ENCODE measurements around the gene CMSS1.
A peak's percentile ranks its signal among the peaks of the same experiment; 100 is the strongest.

The CMSS1 gene

DNA sequence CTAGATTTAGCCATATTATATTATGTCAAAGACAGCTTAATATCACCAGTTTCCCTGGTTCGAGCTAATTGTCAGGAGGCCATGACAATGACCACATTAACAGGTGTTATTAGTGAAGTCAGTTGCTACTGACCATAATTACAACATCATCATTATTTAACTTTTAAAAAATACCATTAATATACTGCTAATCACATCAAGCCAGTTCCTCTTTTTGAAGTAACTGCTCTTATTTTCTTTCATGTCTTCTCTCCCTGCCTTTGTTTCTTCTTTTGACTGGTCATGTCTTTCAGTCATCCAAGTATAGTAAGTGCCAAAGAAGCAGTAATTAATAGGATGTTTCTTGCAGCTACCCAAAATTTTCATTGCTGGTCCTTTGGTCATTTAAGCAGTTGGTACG is 61.6 kb downstream of the CMSS1 start:
- TF ChIP-seq POLR2A (IDR thresholded peaks at IDR 0.05; ENCODE audit: low read depth, low read length) = no peak
- no peak for DNase-seq (ENCODE audit: insufficient read length, low spot score)
- peak; percentile 30 for FAIRE-seq

DNA sequence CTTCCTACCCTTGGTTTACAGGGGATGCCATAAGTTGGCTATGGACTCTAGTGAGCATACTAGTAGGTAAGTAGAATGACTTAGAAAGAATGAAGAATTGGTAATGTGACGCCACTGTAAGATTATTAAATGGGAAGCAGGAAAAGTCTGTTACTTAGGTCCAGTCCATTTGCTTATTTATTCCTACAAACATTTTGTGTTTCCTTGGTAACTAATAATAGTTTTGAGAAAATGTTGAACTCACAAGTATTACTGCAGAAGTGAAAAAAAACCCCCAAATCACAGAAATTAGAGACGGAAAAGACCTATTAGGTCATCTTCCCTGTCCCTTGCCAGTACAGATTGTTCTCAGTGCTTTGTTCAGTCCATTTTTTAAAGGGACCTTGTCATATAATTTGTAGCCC is 63.5 kb downstream of the CMSS1 start:
- FAIRE-seq = no peak
- TF ChIP-seq POLR2A (IDR thresholded peaks at IDR 0.05; ENCODE audit: low read depth, low read length) = no peak
- no peak for DNase-seq (ENCODE audit: insufficient read length, low spot score)

DNA sequence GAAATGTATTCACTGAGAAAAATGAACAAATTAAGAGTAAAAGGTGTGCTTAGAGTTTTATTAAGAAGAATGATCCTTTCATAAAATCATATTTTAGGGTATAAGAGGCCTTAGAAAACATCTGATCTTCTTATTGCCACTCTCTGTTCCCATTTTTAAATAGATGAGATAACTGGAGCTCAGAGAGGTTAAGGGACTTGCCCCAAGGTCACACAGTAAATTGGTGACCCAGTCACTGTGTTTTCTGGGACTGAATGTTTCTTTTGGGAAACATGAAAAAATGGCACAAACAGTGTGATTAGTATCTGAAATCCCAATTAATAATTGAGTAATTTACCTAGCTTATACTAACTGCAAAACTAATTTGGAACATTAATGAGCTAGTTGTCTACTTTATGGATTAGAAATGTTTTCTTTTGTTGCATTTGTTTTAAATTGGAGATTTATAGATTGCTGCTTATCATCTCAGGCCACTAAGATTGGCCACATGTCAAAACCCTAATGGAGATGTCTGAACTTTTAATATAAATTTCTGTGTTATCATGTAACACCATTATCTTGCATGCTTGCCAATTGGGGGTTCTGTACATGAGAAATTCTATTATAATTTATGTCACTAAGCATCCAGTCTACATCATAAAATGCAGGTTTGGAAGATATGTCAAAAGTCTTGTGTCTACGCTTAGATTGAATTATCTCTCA is 64.9 kb downstream of the CMSS1 start:
- TF ChIP-seq POLR2A (IDR thresholded peaks at IDR 0.05; ENCODE audit: low read depth, low read length) = no peak
- FAIRE-seq = no peak

DNA sequence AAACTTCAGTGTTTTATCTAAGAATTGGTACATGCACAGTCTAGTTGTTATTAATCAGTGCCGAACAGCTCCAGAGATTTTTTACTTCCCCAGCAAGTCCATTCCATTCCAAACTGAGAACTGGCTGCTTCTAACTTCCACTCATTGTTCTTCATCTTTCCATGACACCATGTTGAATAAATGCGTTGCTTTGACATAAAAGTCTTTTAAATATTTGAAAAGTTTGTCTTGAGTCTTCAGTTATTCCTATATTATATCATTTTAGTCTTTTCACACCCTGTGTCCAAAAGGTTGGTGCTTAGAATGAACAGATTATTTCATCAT is 65.4 kb downstream of the CMSS1 start:
- DNase-seq (ENCODE audit: insufficient read length, low spot score) (no peak), FAIRE-seq (no peak)
- TF ChIP-seq POLR2A (IDR thresholded peaks at IDR 0.05; ENCODE audit: low read depth, low read length) = no peak

More for the DNA sequence above, 64.9 kb downstream of the CMSS1 start:
- no peak for DNase-seq (ENCODE audit: insufficient read length, low spot score)

DNA sequence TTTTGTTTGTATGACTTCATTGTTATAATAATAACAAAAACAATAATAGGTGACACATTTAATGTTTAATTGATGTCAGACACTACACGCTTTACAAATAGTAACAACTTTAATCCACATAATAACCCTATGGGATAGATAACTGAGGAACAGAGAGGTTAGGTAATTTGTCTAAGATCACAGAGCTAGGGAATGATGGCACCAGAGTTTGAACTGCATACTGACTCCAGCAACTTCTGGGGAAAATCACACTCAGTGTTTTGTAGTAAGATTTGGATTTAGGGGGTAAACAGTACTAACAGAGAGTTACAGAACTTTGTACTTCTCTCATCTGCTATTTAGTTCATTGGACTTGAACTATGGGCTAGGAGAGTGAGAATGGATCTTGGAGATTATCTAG is 66.0 kb downstream of the CMSS1 start:
- no peak for TF ChIP-seq POLR2A (IDR thresholded peaks at IDR 0.05; ENCODE audit: low read depth, low read length)
- peak; percentile 75 for FAIRE-seq
- DNase-seq (ENCODE audit: insufficient read length, low spot score) = no peak

DNA sequence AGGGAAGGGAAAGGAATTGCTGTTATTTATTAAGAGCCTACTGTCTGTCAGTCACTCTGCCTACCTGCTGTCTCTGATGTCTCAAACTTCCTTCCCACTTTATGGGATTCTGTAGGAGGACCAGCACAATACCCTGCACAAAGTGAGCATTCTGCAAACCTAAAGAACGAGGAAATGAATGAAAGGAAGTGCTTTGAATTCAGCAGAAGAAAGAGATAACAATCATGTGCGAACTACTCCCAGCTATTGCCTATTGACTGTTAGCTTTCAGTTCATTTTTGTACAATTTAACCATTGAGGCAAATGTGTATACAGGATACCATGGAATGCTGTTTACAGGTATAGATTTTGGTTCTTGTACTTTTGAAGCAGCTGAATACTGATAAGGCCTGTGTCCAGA is 66.8 kb downstream of the CMSS1 start:
- FAIRE-seq = peak; percentile 78
- no peak for DNase-seq (ENCODE audit: insufficient read length, low spot score)
- no peak for TF ChIP-seq POLR2A (IDR thresholded peaks at IDR 0.05; ENCODE audit: low read depth, low read length)

DNA sequence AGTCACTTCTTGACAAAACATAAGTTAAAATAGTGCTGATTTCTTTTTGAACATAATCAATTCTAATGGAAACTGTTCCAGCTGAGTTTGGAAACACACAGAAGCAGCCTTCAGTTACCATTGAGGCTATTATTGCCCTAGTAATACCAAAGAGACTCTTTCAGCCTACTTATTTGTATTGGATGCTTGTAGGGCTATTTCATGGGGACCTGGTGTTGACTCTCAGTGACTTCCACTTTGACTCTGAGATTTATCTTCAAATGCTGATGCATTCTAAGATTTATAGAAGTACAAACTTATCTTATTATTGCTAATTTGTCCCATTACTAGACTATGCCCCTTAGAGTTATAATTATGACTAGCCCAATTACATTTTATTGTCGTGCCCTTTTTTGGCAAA is 67.4 kb downstream of the CMSS1 start:
- FAIRE-seq = peak; percentile 23
- TF ChIP-seq POLR2A (IDR thresholded peaks at IDR 0.05; ENCODE audit: low read depth, low read length) = no peak
- no peak for DNase-seq (ENCODE audit: insufficient read length, low spot score)

DNA sequence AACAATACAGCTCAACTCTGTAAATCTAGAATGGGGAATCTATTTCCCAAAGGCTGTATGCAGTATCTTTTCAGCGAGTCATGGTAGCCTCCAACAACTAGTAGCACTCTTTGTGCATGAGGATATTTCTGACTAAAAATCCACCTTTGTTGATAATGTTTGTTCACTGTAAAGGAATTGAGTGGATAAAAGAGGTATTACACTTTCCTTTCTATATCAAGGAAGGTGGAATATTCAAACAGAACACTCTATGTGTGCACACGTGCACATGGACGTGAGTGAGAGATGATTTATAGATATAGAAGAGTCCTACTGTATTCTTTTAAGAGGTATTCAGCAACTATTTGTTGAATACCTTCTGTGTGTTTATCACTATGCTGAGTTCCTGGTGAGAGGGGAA is 68.2 kb downstream of the CMSS1 start:
- TF ChIP-seq POLR2A (IDR thresholded peaks at IDR 0.05; ENCODE audit: low read depth, low read length) = no peak
- DNase-seq (ENCODE audit: insufficient read length, low spot score) (no peak), FAIRE-seq (peak; percentile 67)

DNA sequence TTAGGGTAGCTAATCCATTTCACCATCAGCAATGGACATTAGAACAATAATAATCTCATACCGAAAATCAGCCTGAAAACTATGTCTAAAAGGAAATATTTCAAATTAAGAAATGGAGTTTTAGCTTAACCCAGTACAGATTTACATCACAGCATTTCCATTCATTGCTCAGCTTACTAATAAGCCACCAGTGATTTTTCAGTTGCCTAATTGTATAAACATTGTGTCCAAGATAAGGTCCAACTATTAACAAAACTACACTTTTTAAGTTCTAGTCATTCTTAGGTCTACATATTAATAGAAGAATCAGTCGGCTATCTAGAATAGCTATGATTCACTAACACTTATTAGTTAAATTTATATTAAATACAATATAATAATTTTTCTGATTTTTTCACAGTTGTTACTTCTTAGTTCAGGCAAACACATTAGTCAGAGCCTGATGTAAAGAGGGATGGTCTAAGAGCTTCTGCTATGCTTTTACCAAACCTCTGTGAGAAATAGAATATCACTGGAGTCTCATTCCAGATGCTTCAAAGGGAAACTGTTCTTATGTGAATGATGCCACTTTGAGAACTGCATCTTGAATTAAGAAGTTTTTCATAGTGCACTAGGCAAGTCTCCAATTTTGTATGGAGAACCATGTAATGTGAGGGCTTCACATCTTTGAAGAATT is 74.1 kb downstream of the CMSS1 start:
- FAIRE-seq (no peak), DNase-seq (ENCODE audit: insufficient read length, low spot score) (no peak)
- TF ChIP-seq POLR2A (IDR thresholded peaks at IDR 0.05; ENCODE audit: low read depth, low read length) = no peak

DNA sequence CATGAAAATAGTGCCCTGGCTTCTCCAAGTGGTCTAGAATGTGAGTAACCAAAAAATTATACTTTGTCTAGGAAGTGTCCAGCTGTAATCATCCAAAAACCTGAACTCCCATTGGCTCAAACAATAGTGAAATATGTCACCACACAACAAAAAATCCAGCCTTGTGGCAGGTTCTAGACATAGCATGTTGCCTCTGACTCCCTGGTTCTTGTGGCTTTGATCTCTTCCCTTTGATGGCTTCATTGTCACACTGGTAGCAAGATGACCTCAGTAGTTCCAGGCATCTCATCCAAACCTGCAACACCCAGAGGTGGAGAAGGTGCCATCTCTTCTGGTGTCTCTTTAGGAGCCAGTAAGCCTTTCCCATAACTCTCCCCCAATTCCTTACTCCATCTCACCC is 74.7 kb downstream of the CMSS1 start:
- TF ChIP-seq POLR2A (IDR thresholded peaks at IDR 0.05; ENCODE audit: low read depth, low read length) = no peak
- DNase-seq (ENCODE audit: insufficient read length, low spot score) = no peak
- peak; percentile 58 for FAIRE-seq

DNA sequence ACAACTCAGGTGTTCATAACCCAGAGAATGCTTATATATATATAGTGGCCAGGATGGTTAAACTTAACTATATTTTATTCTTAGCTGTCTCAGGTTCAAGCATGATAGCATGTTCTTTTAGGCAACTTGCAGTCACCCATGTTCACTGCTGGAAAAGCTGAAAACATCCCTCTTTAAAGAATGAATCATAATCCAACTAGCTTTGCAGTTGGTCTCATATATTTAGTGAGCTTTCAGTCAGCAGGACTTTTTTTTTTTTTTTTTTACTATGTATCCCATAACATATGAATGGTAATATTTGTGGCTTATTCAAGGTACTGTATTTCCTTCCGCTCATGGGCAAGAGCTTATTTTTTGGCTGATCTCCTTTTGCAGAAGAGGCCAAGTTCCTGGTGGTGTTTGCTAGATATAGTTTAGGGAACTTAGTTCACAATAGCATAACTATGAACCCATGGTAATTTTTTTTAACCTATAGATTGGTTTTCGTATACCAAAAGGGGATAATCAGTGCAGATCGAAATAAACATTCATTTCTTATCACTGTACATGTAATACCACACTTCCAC is 77.6 kb downstream of the CMSS1 start:
- no peak for DNase-seq (ENCODE audit: insufficient read length, low spot score)
- FAIRE-seq = peak; percentile 65
- no peak for TF ChIP-seq POLR2A (IDR thresholded peaks at IDR 0.05; ENCODE audit: low read depth, low read length)

DNA sequence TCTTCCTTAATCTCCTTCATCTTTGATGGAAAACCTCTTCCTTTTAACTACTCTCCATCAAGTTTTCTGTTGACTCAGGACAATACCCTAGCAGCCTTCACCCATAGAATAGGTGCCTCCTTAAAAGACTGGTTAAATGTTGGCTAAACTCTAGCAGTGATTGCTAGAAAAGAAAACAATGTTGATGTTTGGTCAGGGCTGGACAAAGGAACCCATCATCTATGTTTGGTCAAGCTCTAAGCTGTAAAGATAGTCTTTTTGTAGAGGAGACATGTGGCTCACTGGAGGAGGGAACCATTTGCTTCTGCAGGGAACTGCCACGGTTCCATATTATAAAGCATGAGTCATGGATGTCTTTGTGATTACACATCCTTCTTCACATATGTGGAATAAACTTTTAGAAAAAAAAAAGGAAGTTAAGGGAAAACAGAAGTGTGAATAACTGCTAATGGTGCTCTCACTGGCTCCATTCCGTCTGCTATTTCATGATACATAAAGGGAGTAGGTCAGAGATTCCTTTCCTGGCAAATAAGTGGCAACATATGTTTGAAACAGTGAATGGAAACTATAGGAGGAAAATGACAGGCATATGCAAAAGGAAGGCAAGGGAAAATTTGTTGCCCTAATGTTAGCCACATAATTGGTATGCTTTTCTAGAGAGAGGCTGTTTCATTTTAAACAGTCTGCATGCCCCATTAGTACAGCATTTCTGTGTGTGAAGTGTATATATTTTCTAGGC is 78.2 kb downstream of the CMSS1 start:
- TF ChIP-seq POLR2A (IDR thresholded peaks at IDR 0.05; ENCODE audit: low read depth, low read length) = no peak
- FAIRE-seq (peak; percentile 98), DNase-seq (ENCODE audit: insufficient read length, low spot score) (no peak)

DNA sequence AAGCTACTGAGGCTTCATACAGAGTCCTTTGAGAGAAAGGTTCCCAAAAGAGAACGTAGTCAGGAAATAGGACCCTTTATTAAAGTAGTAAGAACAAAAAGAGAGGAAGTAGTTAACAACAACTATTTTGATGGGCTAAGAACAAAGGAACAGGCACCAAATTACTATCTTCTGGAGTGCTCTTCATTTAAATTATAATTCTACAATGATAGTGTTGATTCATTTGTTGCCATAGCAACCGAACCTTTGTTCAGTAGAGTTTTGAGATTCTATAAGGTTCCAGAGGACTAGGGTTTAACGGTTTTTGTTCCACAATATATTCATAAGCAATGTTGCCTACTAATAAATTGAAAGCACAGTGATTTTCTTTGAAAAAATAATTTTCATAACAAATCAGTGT is 78.8 kb downstream of the CMSS1 start:
- DNase-seq (ENCODE audit: insufficient read length, low spot score) (no peak), FAIRE-seq (no peak)
- no peak for TF ChIP-seq POLR2A (IDR thresholded peaks at IDR 0.05; ENCODE audit: low read depth, low read length)

DNA sequence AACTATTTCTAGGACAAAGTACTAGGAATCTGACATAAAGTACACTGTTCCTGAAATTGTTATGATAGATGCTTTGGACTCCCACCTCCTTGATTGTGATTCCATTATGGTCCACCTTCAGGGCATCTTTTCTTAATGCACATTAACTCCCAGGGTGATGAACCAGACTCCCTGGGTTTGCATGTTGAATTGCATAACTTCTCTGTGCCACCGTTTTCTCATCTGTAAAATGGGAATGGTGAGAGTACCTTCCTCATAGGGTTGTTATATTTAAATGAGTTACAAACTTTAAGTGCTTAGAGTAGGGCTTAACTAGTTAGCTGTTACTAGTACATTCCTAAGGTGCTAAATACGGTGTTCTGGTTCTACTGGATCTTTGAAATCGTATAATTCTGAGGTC is 81.9 kb downstream of the CMSS1 start:
- FAIRE-seq = peak; percentile 74
- no peak for TF ChIP-seq POLR2A (IDR thresholded peaks at IDR 0.05; ENCODE audit: low read depth, low read length)
- DNase-seq (ENCODE audit: insufficient read length, low spot score) = no peak
